AG09319 (cell line): Measurements from ENCODE around the gene CDK15.

Source experiments
- DNase-seq: peaks from one replicate; pipeline ENCODE4 v3.0.0-alpha.2; 2010; ENCODE audit warnings: low read depth; ENCODE audit errors: extremely low read depth
- CTCF ChIP-seq: IDR thresholded peaks from 2 replicates; pipeline ENCODE4 v1.5.1; 2011; ENCODE audit warnings: low read depth, mild to moderate bottlenecking, inconsistent platforms, low read length, moderate library complexity

CDK15 gene

GRCh38 chr2:201911372-201911771, 105.0 kb downstream of the CDK15 start:
- no peak for DNase-seq
- TF ChIP-seq CTCF: no peak

GRCh38 chr2:201913201-201913600, 106.9 kb downstream of the CDK15 start:
- no peak for DNase-seq
- TF ChIP-seq CTCF: no peak

GRCh38 chr2:201915446-201915845, 109.1 kb downstream of the CDK15 start:
- no peak for TF ChIP-seq CTCF
- DNase-seq: no peak

DNA sequence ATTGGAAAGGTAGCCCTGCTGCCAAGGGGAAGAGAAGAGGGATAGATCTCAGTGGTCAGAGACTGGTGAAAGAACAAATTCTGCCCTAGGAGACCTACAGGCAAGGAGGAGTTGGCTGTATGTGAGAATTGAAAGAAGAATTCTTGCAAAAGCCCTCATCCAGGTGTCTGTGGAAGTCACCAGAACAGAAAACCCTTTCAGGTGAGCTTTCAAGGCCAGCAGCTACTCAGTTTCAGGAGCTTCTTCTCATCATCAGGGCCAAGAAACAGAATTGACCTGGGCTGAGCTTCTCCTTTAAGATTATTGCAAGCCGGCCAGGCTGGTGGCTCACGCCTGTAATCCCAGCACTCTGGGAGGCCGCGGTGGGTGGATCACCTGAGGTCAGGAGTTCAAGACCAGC, 110.2 kb downstream of the CDK15 start:
- TF ChIP-seq CTCF: no peak
- DNase-seq: no peak

DNA sequence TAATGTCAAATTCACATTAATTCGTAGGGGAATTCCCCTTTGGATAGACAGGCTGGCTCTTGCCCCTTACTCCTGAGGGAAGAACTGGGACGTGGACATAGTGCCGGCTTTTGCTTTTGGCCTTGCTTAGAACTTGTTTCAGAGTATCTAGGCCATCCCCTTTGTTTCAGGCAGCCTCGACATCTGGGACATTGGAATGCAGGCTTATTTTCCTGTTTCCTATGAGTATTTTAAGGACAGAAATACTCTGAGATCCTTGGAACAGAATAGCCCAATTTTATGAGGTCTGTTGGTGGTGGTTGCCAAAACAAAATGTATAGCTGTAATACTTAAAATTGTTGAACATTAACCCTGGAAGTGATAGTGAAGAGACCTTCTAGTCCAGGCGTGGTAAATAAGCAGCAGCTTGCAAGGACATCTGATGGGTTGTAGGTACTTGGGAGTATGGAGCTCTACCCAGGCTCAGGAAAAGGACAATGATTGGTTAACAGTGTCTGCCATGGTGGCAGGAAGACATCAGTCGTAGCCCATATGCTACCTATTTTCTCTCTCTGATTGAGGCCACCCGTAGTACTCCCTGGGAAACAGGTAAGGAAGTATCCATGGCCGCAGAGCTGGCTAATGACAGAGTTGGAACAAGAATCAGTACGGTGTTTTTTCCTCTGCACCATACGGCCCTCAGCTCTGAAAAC, 112.4 kb downstream of the CDK15 start:
- DNase-seq: no peak
- no peak for TF ChIP-seq CTCF

DNA sequence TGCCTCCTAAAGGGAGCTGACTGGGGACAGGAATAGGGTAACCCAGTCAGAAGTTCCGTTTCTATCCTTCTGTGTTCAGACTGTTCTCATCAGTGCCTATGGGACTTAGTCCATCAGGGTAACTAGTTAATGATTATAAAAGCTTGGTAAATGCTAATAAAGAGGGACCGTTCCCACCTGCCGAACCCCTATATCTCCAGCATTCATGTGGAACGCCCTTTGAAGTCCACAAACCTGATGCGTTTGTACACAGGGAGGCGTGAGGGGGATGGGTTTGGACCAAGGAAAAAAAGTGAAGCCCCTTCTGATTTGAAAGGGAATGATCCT, 112.9 kb downstream of the CDK15 start:
- DNase-seq: no peak
- TF ChIP-seq CTCF: no peak

- TF ChIP-seq CTCF: no peak
- DNase-seq: no peak
These were observed 117.3 kb downstream of the CDK15 start for GRCh38 chr2:201923436-201924328.
